CD8-positive, alpha-beta memory T cell (primary cell): ENCODE results near the gene GTF2F2. TPM values are rescaled to one million over a fixed set of nuclear protein-coding genes. Genes with fewer than 3 reads are reported as not detected.
A peak's percentile ranks its signal among the peaks of the same experiment; 100 is the strongest.

ENCODE experiments used
- CTCF ChIA-PET: fragments of 350-600 bp; sonication (Branson Sonifier 250); formaldehyde crosslinking; loops from one replicate; lab custom pipeline; 2021; ENCODE audit warnings: antibody characterized with exemption; lab: Charles Lee
- POLR2A ChIA-PET: fragments of 350-600 bp; sonication (Branson Sonifier 250); formaldehyde crosslinking; loops from one replicate; lab custom pipeline; 2021; ENCODE audit warnings: antibody characterized with exemption; lab: Charles Lee
- DNase-seq, 5 donors: peaks; one replicate each; pipeline versions ENCODE4 v3.0.0 to v3.0.0-alpha.2; 2020 to 2022; ENCODE audit warnings: mixed read lengths in 1 of 5
- H3K27ac ChIP-seq: one replicate; pipeline ENCODE4 v1.7.0; 2013; ENCODE audit warnings: low read depth, mild to moderate bottlenecking, low read length, moderate library complexity
- H3K27me3 ChIP-seq: 2 replicates; pipeline ENCODE4 v1.7.0; 2013; ENCODE audit warnings: low read length, mild to moderate bottlenecking; ENCODE audit not compliant: insufficient read depth, poor library complexity, severe bottlenecking
- H3K36me3 ChIP-seq: 2 replicates; pipeline ENCODE4 v1.7.0; 2013; ENCODE audit warnings: mild to moderate bottlenecking, low read length, moderate library complexity; ENCODE audit not compliant: insufficient read depth
- H3K4me1 ChIP-seq: 2 replicates; pipeline ENCODE4 v1.7.0; 2013; ENCODE audit warnings: mild to moderate bottlenecking, low read length, moderate library complexity; ENCODE audit not compliant: insufficient read depth
- H3K4me3 ChIP-seq: 2 replicates; pipeline ENCODE4 v1.7.0; 2013; ENCODE audit warnings: mild to moderate bottlenecking, low read length
- H3K9me3 ChIP-seq: 2 replicates; pipeline ENCODE4 v1.7.0; 2013; ENCODE audit warnings: mild to moderate bottlenecking, low read length
- H3K27ac Mint-ChIP-seq, 8 donors: one replicate each; pipeline ENCODE4 v1.8.0; 2020 to 2021; ENCODE audit warnings: mixed read lengths in 8 of 8, mild to moderate bottlenecking in 6 of 8, inconsistent platforms in 3 of 8, moderate library complexity in 3 of 8
- H3K27me3 Mint-ChIP-seq, 2 donors: one replicate each; pipeline ENCODE4 v1.8.0; 2020 to 2021; ENCODE audit warnings: mixed read lengths in 2 of 2, mild to moderate bottlenecking in 1 of 2, moderate library complexity in 1 of 2
- H3K36me3 Mint-ChIP-seq, 3 donors: one replicate each; pipeline ENCODE4 v1.8.0; 2020 to 2021; ENCODE audit warnings: mixed read lengths in 3 of 3, inconsistent platforms in 1 of 3, mild to moderate bottlenecking in 1 of 3
- H3K4me1 Mint-ChIP-seq, 3 donors: one replicate each; pipeline ENCODE4 v1.8.0; 2020 to 2021; ENCODE audit warnings: mixed read lengths in 3 of 3, inconsistent platforms in 1 of 3, mild to moderate bottlenecking in 1 of 3
- H3K4me3 Mint-ChIP-seq, 7 donors: one replicate each; pipeline ENCODE4 v1.8.0; 2020 to 2021; ENCODE audit warnings: mixed read lengths in 7 of 7, mild to moderate bottlenecking in 6 of 7, moderate library complexity in 4 of 7, inconsistent platforms in 2 of 7
- H3K9me3 Mint-ChIP-seq, 5 donors: one replicate each; pipeline ENCODE4 v1.8.0; 2020 to 2022; ENCODE audit warnings: mixed read lengths in 5 of 5, mild to moderate bottlenecking in 3 of 5, moderate library complexity in 2 of 5, inconsistent platforms in 1 of 5
- polyA plus RNA-seq: library from polyadenylated mRNA; unstranded; fragments of 300-500 nt; fragmentation: Illumina TruSeq; gene quantifications from one replicate; pipeline ENCODE4 v1.2.3, GENCODE V29; 2021
- total RNA-seq, 2 experiments: library from RNA; stranded (reverse); gene quantifications; one replicate each; pipeline ENCODE4 v1.2.3, GENCODE V29; 2021

GTF2F2 gene
- total and polyA plus RNA-seq, 3 experiments from 2014 or later = 10.4 to 29.3 (median 27.9) TPM

DNA sequence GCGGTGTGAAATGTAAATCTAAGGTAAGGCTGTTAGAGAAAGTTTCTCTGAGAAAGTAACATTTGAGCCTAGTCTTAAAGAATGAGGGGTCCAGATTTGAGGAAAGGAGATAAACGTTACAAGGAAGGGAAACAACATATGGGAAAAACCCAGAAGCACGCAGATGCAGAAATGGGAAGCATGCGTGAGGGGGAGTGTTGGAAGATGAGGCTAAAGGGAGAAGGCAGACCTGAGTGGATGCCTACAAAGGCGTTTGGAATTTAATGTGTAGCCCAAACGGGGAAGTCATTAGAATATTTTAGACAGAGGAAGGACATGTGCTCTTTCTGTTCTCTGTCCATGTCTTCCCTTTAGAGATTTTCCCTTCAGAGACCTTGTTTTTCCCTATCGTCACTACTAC lies 159.7 kb downstream of the GTF2F2 start:
- CTCF ChIA-PET = interaction anchor here (0.6 to 1.5 kb wide), 2 partner anchors 23 to 233 kb away, joined by 3 to 12 read pairs; no protein-coding TSS in a partner anchor
- Mint-ChIP-seq H3K27me3 (no peaks in the 10 kb centered on the region), H3K4me3 (no peak overlapping the region), H3K36me3 (peaks cover 10 to 40% (median 21%) of the 10 kb centered on the region in 3 donors), H3K27ac (no peak overlapping the region), H3K4me1 (no peaks in the 10 kb centered on the region), H3K9me3 (no peaks in the 10 kb centered on the region)
- Histone ChIP-seq H3K27ac (no peak overlapping the region), H3K4me1 (no peaks in the 10 kb centered on the region), H3K9me3 (no peaks in the 10 kb centered on the region), H3K4me3 (no peak overlapping the region), H3K27me3 (no peaks in the 10 kb centered on the region), H3K36me3 (no peaks in the 10 kb centered on the region)
- POLR2A ChIA-PET = no interaction called here
- DNase-seq = no peak

GRCh38 chr13:45280751-45281634 lies 160.7 kb downstream of the GTF2F2 start:
- ChIA-PET POLR2A (no interaction called here), CTCF (interaction anchor here (1.5 to 1.6 kb wide), 2 partner anchors 20 to 234 kb away, joined by 3 to 12 read pairs; no protein-coding TSS in a partner anchor)
- Mint-ChIP-seq H3K9me3 (no peaks in the 10 kb centered on the region), H3K27ac (peak overlapping the region in 3 of 8 donors; percentile 22 to 61 (median 47)), H3K4me3 (no peak overlapping the region), H3K36me3 (peaks cover 9 to 44% (median 21%) of the 10 kb centered on the region in 3 donors), H3K4me1 (no peaks in the 10 kb centered on the region), H3K27me3 (no peaks in the 10 kb centered on the region)
- no peak overlapping the region for H3K27ac ChIP-seq
- H3K4me1 ChIP-seq = no peaks in the 10 kb centered on the region
- no peaks in the 10 kb centered on the region for H3K9me3 ChIP-seq
- no peak overlapping the region for H3K4me3 ChIP-seq
- H3K27me3 ChIP-seq = no peaks in the 10 kb centered on the region
- peak in 1 of 5 donors; percentile 9 for DNase-seq
- no peaks in the 10 kb centered on the region for H3K36me3 ChIP-seq

GRCh38 chr13:45282994-45283393 lies 162.7 kb downstream of the GTF2F2 start:
- DNase-seq = no peak
- ChIA-PET POLR2A (no interaction called here), CTCF (no interaction called here)
- Histone ChIP-seq H3K4me3 (no peak overlapping the region), H3K9me3 (no peaks in the 10 kb centered on the region), H3K4me1 (no peaks in the 10 kb centered on the region), H3K36me3 (no peaks in the 10 kb centered on the region), H3K27me3 (no peaks in the 10 kb centered on the region), H3K27ac (no peak overlapping the region)
- Mint-ChIP-seq H3K9me3 (no peaks in the 10 kb centered on the region), H3K27me3 (no peaks in the 10 kb centered on the region), H3K4me1 (no peaks in the 10 kb centered on the region), H3K27ac (no peak overlapping the region), H3K36me3 (peaks cover 5 to 39% (median 11%) of the 10 kb centered on the region in 3 donors), H3K4me3 (no peak overlapping the region)

GRCh38 chr13:45289936-45290563 lies 169.7 kb downstream of the GTF2F2 start:
- ChIA-PET CTCF (no interaction called here), POLR2A (no interaction called here)
- H3K27me3 ChIP-seq = no peaks in the 10 kb centered on the region
- H3K4me3 ChIP-seq = no peak overlapping the region
- Mint-ChIP-seq H3K27ac (no peak overlapping the region), H3K4me1 (peaks cover 0 to 3% (median 0%) of the 10 kb centered on the region in 3 donors), H3K36me3 (peaks cover 5 to 19% (median 6%) of the 10 kb centered on the region in 3 donors), H3K4me3 (no peak overlapping the region), H3K27me3 (no peaks in the 10 kb centered on the region), H3K9me3 (no peaks in the 10 kb centered on the region)
- H3K9me3 ChIP-seq = no peaks in the 10 kb centered on the region
- H3K36me3 ChIP-seq = no peaks in the 10 kb centered on the region
- no peaks in the 10 kb centered on the region for H3K4me1 ChIP-seq
- H3K27ac ChIP-seq = no peak overlapping the region
- DNase-seq = no peak

DNA sequence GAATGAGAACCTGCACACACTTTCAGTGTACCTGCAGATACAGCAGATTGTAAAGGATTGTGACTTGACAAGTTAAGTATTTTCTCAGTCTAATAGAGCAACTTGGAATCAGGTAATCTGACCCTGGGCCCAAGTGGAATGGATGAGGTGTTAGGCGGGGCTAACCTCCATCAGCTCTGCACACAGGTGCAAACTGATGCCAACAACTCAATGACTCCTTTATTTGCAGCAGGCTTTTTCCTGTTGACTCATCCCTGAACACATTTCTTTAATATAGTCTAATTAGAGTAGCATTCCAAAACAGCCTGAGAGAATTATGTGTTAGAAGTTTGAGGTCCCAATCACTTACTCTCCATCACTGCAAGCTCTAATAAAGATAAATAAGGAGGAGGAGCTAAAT lies 171.9 kb downstream of the GTF2F2 start:
- Histone ChIP-seq H3K27ac (no peak overlapping the region), H3K36me3 (no peaks in the 10 kb centered on the region), H3K4me3 (no peak overlapping the region), H3K27me3 (no peaks in the 10 kb centered on the region), H3K4me1 (peaks cover 11% of the 10 kb centered on the region), H3K9me3 (no peaks in the 10 kb centered on the region)
- CTCF ChIA-PET = interaction anchor here (1.3 to 1.4 kb wide), 2 partner anchors 17 to 245 kb away, joined by 3 to 4 read pairs; no protein-coding TSS in a partner anchor
- DNase-seq = no peak
- Mint-ChIP-seq H3K4me3 (no peak overlapping the region), H3K9me3 (no peaks in the 10 kb centered on the region), H3K36me3 (peaks cover 5 to 9% (median 6%) of the 10 kb centered on the region in 3 donors), H3K4me1 (peaks cover 11 to 21% (median 17%) of the 10 kb centered on the region in 3 donors), H3K27ac (peak overlapping the region in 1 of 8 donors; percentile 85), H3K27me3 (no peaks in the 10 kb centered on the region)
- POLR2A ChIA-PET = no interaction called here

DNA sequence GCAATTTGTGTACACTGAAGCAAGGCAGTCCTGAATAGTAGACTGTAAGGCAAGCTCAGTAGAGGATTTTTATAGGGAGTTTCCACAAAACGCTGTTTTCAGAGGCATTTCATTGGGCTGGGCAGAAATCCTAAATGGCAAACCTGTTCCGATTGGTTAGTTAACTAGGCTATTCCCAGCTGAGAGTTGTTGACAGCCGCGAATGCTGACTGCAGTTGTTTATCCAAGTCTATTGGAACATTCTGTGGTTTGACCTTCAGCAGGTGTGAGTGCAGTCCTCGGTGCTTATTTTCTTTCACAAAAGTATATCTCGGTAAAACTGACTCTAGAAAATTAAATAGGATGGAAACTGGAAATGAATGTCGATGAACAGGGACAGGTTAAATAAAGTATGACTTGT lies 175.2 kb downstream of the GTF2F2 start:
- Histone ChIP-seq H3K9me3 (no peaks in the 10 kb centered on the region), H3K4me3 (no peak overlapping the region), H3K27me3 (no peaks in the 10 kb centered on the region), H3K27ac (no peak overlapping the region), H3K4me1 (peaks cover 32% of the 10 kb centered on the region), H3K36me3 (no peaks in the 10 kb centered on the region)
- no peak for DNase-seq
- H3K27ac Mint-ChIP-seq = peak overlapping the region in 6 of 8 donors; percentile 3 to 37 (median 18)
- peaks cover 31 to 48% (median 48%) of the 10 kb centered on the region in 3 donors for H3K4me1 Mint-ChIP-seq
- peak overlapping the region in 1 of 7 donors; percentile 10 for H3K4me3 Mint-ChIP-seq
- H3K36me3 Mint-ChIP-seq = peaks cover 0 to 2% (median 1%) of the 10 kb centered on the region in 3 donors
- no peaks in the 10 kb centered on the region for H3K27me3 Mint-ChIP-seq
- CTCF ChIA-PET = interaction anchor here (0.8 to 1.6 kb wide), 2 partner anchors 14 to 249 kb away, joined by 3 read pairs; no protein-coding TSS in a partner anchor
- H3K9me3 Mint-ChIP-seq = no peaks in the 10 kb centered on the region
- POLR2A ChIA-PET = no interaction called here

GRCh38 chr13:45296259-45296658 lies 175.9 kb downstream of the GTF2F2 start:
- H3K9me3 ChIP-seq = no peaks in the 10 kb centered on the region
- no peaks in the 10 kb centered on the region for H3K36me3 Mint-ChIP-seq
- no peak overlapping the region for H3K4me3 ChIP-seq
- no peaks in the 10 kb centered on the region for H3K9me3 Mint-ChIP-seq
- H3K27ac ChIP-seq = no peak overlapping the region
- H3K27ac Mint-ChIP-seq = peak overlapping the region in 6 of 8 donors; percentile 3 to 85 (median 58)
- no peaks in the 10 kb centered on the region for H3K27me3 Mint-ChIP-seq
- ChIA-PET CTCF (no interaction called here), POLR2A (no interaction called here)
- peak overlapping the region in 1 of 7 donors; percentile 32 for H3K4me3 Mint-ChIP-seq
- peaks cover 35 to 53% (median 51%) of the 10 kb centered on the region in 3 donors for H3K4me1 Mint-ChIP-seq
- DNase-seq = no peak
- no peaks in the 10 kb centered on the region for H3K27me3 ChIP-seq
- no peaks in the 10 kb centered on the region for H3K36me3 ChIP-seq
- peaks cover 32% of the 10 kb centered on the region for H3K4me1 ChIP-seq
